ENCODE measurements around the gene CFAP61. TPM values are rescaled to one million over a fixed set of nuclear protein-coding genes. Genes with fewer than 3 reads are reported as not detected.

Gene CFAP61
- total RNA-seq, 1 donor from 2014 or later: 2.6 TPM

- H3K4me1 Mint-ChIP-seq (ENCODE audit: low read depth): peaks cover 3% of the 10 kb centered on the region
- no peaks in the 10 kb centered on the region for H3K9me3 Mint-ChIP-seq (ENCODE audit: low read depth)
- no peak for TF ChIP-seq CTCF (IDR thresholded peaks at IDR 0.05; ENCODE audit: unreplicated experiment)
- H3K36me3 Mint-ChIP-seq (ENCODE audit: insufficient read depth): no peaks in the 10 kb centered on the region
- DNase-seq (ENCODE audit: low spot score, unreplicated experiment): no peak
- no peak overlapping the region for H3K27ac Mint-ChIP-seq
- H3K27me3 Mint-ChIP-seq: peaks cover 2% of the 10 kb centered on the region
- H3K4me3 Mint-ChIP-seq (ENCODE audit: low read depth): no peak overlapping the region
Observed at GRCh38 chr20:20089939-20090338, 37.6 kb downstream of the CFAP61 start.

GRCh38 chr20:20092827-20093226 is 40.5 kb downstream of the CFAP61 start:
- Mint-ChIP-seq H3K36me3 (ENCODE audit: insufficient read depth) (no peaks in the 10 kb centered on the region), H3K4me1 (ENCODE audit: low read depth) (peaks cover 12% of the 10 kb centered on the region), H3K4me3 (ENCODE audit: low read depth) (no peak overlapping the region), H3K27ac (no peak overlapping the region), H3K9me3 (ENCODE audit: low read depth) (peaks cover 2% of the 10 kb centered on the region), H3K27me3 (peaks cover 2% of the 10 kb centered on the region)
- no peak for DNase-seq (ENCODE audit: low spot score, unreplicated experiment)
- no peak for TF ChIP-seq CTCF (IDR thresholded peaks at IDR 0.05; ENCODE audit: unreplicated experiment)

- no peak for TF ChIP-seq CTCF (IDR thresholded peaks at IDR 0.05; ENCODE audit: unreplicated experiment)
- no peaks in the 10 kb centered on the region for H3K36me3 Mint-ChIP-seq (ENCODE audit: insufficient read depth)
- peaks cover 3% of the 10 kb centered on the region for H3K9me3 Mint-ChIP-seq (ENCODE audit: low read depth)
- peaks cover 2% of the 10 kb centered on the region for H3K27me3 Mint-ChIP-seq
- no peak overlapping the region for H3K4me3 Mint-ChIP-seq (ENCODE audit: low read depth)
- peaks cover 13% of the 10 kb centered on the region for H3K4me1 Mint-ChIP-seq (ENCODE audit: low read depth)
- no peak for DNase-seq (ENCODE audit: low spot score, unreplicated experiment)
- H3K27ac Mint-ChIP-seq: no peak overlapping the region
Observed at GRCh38 chr20:20094410-20094809, 42.1 kb downstream of the CFAP61 start.

GRCh38 chr20:20095114-20095872 is 43.0 kb downstream of the CFAP61 start:
- DNase-seq (ENCODE audit: low spot score, unreplicated experiment): no peak
- Mint-ChIP-seq H3K27ac (no peak overlapping the region), H3K4me1 (ENCODE audit: low read depth) (peaks cover 13% of the 10 kb centered on the region), H3K27me3 (peaks cover 2% of the 10 kb centered on the region), H3K36me3 (ENCODE audit: insufficient read depth) (no peaks in the 10 kb centered on the region), H3K9me3 (ENCODE audit: low read depth) (peaks cover 3% of the 10 kb centered on the region), H3K4me3 (ENCODE audit: low read depth) (no peak overlapping the region)
- no peak for TF ChIP-seq CTCF (IDR thresholded peaks at IDR 0.05; ENCODE audit: unreplicated experiment)

- Mint-ChIP-seq H3K4me3 (ENCODE audit: low read depth) (no peak overlapping the region), H3K27me3 (peaks cover 2% of the 10 kb centered on the region), H3K4me1 (ENCODE audit: low read depth) (peaks cover 13% of the 10 kb centered on the region), H3K27ac (no peak overlapping the region), H3K9me3 (ENCODE audit: low read depth) (peaks cover 3% of the 10 kb centered on the region), H3K36me3 (ENCODE audit: insufficient read depth) (no peaks in the 10 kb centered on the region)
- no peak for DNase-seq (ENCODE audit: low spot score, unreplicated experiment)
- TF ChIP-seq CTCF (IDR thresholded peaks at IDR 0.05; ENCODE audit: unreplicated experiment): no peak
Observed at GRCh38 chr20:20096421-20096820, 44.1 kb downstream of the CFAP61 start.

All from progenitor cell of endocrine pancreas (in vitro differentiated cells).